Measurements from ENCODE around the gene CFAP97D2.
A peak's percentile ranks its signal among the peaks of the same experiment; 100 is the strongest.
"Not testable (repeated sequence)": the region's sequence is repeated elsewhere in the genome, so short reads cannot be mapped to it uniquely, and the experiment has no call there.

Gene CFAP97D2

DNA sequence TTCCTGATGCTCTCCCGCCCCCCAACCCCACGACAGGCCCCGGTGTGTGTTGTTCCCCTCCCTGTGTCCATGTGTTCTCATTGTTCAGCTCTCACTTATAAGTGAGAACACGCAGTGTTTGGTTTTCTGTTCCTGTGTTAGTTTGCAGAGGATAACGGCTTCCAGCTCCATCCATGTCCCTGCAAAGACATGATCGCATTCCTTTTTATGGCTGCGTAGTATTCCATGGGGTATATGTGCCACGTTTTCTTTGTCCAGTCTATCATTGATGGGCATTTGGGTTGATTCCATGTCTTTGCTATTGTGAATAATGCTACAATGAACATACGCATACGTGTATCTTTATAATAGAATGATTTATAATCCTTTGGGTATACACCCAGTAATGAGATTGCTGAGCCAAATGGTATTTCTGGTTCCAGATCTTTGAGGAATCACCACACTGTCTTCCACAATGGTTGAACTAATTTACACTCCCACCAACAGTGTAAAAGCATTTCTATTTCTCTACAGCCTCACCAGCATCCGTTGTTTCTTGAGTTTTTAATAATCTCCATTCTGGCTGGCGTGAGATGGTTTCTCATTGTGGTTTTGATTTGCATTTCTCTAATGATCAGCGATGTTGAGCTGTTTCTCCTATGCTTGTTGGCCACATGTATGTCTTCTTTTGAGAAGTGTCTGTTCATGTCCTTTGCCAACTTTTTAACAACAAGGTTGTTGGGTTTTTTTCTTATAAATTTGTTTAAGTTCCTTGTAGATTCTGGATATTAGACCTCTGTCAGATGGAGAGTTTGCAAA is 20.0 kb upstream of the CFAP97D2 start:
- not testable (repeated sequence) for DNase-seq (ENCODE audit: low read depth in 2 of 2)

DNA sequence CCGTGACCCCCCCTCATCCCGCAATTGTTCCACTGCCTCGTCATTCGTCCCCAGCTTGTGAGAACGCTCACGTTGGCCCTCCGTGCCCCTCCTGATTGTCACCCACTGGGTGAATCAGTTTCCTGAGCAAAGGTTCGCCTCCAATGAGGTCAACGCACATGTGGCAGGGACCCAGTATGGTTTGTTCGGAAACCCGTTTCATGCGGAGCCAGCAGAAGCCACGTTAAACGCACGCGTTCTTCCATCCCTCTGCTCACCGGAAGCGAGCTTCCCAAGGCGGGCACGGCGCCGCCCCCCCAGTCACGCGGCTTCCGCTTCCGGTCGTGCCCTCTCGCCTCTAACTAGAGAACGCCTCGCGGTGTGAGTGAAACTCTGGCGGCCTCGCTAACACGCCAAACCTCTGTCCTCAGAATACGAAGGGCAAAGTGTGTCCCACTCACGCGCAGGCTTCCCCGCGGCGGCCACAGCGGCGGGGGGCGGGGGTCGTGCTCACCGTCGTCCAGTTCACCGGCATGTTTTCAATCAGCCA is 18.0 kb upstream of the CFAP97D2 start:
- no peak for DNase-seq (ENCODE audit: low read depth in 2 of 2)

DNA sequence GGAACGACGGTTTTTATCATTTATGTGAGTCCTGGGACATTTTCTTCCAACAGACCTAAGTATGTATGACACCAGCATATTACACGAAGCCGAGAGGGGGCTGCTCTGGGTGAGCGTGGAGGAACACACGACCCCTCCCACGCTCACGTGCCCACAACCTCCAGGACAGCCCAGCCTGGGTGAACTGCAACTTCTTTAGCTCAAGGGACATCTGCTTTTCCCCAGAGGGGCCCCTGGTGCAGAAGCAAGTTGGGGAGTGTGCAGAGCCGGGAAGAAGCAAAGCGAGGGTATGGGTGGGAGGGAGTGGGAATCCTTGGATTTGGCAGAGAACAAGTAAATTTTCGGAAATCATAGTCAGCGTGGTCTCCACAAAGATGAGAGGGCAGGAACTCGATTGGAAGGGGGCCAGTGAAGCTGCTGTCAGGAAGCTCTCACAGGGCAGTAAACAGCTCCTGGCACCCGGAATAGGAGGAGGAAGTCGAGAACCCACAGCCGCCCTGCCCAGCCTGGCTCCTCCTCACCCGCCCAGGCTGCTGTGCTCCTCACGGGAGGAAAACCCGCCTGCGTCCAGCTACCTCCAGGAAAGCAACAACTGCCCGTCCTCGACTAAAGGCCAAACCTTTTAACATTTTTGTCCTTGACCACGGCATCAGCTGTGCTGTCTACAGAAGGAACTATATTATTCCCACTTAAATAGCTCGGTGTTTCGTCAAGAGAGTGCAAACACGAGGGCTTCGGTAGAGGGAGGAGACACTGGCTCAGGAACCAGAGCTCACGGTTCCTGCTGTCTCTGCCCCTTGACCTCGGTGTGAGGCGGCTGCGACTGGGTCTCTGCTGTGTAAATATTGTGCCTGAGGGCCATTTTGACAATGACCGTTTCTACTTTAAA is 17.2 kb upstream of the CFAP97D2 start:
- peak in 1 of 2 experiments; percentile 40 for DNase-seq (ENCODE audit: low read depth in 2 of 2)

DNA sequence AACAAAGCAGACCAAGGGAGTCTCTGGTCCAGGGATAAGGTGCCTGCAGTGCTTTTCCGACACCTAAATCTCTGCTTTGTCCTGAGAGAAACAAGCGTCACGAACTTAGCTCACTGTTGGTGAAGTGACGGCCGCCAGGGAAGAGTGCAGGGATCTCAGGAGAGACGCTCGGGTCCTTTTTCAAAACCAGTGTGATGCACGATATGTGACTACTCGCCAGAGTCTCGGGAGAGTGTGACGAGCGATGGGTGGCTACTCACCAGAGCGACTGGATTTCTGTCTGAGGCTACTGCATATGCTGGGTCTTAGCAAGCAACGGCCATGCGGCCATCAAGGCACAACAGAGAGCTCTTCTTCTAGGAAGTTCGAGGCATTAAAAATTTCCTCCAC is 16.5 kb upstream of the CFAP97D2 start:
- no peak for DNase-seq (ENCODE audit: low read depth in 2 of 2)

DNA sequence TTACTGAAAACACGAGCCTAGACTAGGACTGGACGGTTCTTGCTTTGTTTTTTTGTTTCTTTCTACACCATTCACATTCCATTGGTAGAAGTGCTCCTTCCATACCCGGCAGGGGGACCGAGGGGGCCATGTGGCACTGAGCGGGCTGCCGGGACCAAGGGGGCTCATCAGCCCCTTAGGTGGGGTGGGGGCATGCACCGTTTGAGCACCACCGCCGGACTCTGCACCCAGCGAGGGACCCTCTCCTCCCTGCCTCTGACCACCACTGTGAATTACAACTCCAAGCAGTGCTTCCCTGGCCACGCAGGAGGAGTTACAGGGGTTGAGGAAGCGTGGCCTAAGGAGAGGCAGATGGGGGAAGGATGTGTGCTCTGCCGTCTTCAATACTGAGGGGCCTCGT is 15.0 kb upstream of the CFAP97D2 start:
- DNase-seq (ENCODE audit: low read depth in 2 of 2) = no peak

DNA sequence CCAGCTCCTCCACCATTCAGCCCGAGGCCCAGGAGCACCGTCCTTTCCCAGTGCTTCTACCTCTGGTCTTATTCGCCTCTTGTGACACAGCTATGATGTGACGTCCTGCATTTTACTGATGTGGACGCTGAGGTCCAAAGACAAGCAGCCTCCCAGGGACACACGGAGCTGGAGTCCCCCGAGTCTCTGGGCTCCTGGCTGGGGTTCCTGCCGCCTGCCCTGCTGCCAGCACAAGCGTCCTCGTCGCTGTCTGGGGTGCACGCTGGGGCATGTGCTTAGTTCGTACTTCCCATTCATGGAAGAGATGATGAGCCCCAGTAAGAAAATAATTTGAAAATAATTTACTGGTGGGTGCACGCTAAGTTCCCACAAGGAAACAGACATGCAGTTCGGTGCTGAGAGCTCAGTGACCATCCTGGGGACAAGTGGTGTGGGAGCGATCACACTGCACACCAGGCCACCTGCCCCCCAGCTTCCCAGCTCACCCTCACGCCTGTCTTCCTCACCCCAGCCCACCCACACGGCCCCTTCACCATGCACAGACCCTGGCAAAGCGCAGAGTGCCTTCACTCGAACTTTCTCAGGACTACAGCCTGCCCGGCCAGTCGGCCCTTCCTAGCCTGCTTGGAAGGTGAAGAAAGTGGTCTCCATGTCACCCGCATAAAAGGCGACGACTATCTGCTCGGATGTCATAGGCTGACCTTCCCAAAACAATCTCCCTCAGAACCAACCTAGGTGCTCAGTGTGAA is 14.2 kb upstream of the CFAP97D2 start:
- DNase-seq (ENCODE audit: low read depth in 2 of 2) = no peak

DNA sequence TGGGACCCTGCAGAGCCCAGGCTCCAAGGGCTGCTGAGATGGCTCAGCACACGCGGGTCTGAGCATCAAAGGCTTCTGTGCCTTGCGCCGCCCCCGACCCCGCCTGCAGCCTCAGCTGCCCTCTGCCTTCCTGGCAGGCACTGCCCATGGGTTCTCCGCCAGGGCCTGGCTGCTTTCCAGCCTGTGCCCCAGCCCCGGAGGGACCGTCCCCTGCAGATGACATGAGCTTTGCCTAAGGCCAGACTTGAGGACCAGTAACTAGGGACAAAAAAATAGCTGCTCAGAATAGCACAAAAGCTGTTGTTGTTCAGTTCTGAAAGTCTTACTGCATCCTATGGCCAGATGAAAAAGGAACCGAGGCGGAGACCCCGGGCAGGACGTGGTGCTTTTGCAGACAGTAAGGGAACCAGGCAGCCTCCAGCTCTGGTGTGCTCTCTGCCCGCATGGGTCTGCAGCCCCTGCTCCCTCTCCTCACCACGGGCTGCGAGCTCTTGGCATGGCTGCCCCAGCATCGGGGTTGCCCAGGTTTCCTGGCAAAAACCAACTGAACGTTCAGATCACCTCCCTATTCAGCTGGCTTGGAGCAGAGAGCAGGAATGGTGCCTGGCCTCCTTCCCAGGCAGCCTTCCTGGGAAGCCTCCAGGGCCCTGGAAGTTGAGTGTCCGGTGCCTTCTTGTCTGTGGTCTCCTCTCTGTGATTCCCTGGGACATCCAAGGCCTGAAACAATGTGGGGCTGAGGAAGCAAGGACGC is 12.5 kb upstream of the CFAP97D2 start:
- DNase-seq (ENCODE audit: low read depth in 2 of 2) = no peak

DNA sequence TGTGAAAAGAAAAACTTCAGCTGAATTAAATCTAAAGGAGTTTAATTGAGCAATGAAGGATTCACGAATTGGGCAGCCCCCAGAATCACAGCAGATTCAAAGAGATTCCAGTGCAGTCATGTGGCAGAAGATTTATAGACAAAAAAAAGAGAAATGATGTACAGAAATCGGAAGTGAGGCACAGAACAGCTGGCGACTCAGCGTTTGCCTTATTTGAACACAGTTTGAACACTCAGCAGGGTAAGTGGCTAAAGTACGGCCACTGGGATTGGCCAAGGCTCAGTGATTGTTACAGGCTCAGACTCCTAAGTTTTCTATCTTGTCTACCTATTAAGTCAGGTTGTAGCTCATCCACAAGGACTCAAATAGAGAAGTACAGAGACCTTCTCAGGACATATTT is 11.6 kb upstream of the CFAP97D2 start:
- no peak for DNase-seq (ENCODE audit: low read depth in 2 of 2)

DNA sequence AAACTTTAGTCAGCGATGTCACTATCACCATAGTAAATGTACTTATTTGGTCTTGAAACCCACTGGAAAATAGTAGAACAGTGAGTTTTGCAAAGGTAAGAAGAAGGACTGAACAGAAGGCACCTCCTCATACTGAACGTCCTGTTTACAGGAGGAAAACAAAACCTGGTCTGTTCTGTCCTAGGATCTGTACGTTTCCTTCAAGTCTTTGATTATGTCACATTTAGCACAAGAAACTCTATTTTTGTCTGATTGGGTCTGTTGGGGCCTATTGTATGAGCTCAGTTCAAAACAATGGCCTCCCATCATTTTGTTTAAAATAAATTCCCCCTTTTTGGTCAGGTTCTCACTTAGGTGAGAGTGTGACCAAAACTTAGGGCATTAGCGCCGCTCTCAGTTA is 11.2 kb upstream of the CFAP97D2 start:
- no peak for DNase-seq (ENCODE audit: low read depth in 2 of 2)

DNA sequence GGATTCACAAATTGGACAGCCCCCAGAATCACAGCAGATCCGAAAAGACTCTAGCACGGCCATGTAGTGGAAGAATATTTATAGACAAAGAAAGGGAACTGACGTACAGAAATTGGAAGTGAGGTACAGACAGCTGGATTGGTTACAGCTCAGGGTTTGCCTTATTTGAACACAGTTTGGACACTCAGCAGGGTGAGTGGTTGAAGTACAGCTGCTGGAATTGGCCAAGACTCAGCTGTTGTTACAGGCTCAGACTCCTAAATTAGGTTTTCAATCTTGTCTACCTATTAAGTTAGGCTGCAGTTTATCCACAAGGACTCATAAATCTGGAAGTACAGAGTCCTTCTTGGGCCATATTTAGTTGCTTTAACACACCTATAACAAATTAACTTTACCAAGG is 5.8 kb upstream of the CFAP97D2 start:
- no peak for DNase-seq (ENCODE audit: low read depth in 2 of 2)

DNA sequence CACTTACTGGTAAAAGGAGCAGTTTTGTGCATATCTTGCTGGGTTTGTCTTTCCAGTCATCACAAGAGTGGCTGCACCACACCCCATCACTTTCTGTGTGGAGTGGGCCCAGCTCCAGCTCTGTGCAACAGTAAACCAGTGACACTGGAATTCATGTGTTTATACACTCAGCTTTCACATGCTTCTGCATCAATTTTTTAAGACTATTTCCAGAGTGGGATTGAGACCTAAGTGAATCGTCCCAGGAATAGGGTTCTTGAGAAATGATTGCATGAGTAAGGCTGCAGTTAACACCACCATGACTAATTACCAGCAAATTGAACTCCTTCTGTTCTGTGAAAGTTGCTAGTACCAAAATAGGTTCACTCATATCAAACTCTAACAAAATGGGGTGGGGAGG is 5.3 kb upstream of the CFAP97D2 start:
- DNase-seq (ENCODE audit: low read depth in 2 of 2) = no peak

DNA sequence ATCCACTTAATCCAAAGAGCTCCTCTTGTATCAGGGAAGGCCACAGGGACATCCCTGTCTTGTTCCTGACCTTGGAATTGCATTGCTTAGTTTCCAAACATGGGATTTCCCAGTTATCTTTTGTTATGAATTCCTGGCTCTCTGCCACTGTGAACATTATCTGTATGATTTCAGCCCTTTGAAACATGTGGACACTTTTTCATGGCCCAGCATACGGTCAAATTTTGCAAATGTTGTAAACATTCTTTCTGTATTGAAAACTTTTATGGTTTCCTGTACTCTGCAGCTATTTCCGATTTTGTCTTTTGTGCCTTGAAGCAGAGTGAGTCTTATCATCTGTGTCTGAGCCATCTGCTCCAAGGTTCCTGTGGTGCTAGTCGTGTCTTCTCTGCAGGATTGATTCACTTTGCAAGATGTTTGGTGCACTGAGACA is 4.5 kb upstream of the CFAP97D2 start:
- DNase-seq (ENCODE audit: low read depth in 2 of 2) = no peak

DNA sequence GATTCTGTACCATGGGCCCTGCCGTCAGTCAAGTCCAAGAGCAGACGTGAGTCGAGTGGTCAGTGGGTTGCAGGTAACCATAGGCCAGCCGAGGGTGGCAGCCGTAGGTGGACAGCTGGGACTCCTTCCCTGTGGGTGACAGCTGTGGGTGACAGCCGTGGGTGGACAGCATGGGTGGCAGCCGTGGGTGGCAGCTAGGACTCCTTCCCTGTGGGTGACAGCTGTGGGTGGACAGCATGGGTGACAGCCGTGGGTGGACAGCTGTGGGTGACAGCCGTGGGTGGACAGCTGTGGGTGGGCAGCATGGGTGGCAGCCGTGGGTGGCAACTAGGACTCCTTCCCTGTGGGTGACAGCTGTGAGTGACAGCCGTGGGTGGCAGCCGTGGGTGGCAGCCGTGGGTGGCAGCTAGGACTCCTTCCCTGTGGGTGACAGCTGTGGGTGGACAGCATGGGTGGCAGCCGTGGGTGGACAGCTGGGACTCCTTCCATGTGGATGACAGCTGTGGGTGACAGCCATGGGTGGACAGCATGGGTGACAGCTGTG is 2.6 kb upstream of the CFAP97D2 start:
- not testable (repeated sequence) for DNase-seq (ENCODE audit: low read depth in 2 of 2)

DNA sequence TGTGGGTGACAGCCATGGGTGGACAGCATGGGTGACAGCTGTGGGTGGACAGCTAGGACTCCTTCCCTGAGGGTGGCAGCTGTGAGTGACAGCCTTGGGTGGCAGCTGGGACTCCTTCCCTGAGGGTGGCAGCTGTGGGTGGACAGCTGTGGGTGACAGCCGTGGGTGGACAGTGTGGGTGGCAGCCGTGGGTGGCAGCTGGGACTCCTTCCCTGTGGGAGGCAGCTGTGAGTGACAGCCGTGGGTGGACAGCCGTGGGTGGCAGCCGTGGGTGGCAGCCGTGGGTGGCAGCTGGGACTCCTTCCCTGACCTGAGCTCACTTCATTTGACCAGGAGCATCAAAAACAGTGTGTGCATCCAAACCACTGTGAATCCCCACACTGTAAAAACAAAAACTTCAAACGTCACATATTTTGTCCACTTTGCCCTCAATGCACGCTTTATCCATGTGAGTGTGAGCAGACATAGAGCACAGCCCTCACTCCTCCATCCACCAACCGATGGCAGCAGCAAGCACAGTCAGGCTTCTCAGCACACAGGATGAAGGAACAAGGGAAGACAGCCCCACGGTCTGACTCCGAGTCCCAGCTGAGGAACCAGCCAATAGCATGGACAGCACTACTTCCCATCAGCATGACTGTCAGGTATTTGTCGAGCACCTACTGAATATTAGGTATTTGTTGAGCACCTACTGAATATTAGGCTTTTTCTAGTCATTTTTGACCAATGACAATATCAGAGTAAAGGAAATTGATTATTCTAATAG is 1.6 kb upstream of the CFAP97D2 start:
- no peak for DNase-seq (ENCODE audit: low read depth in 2 of 2)

DNA sequence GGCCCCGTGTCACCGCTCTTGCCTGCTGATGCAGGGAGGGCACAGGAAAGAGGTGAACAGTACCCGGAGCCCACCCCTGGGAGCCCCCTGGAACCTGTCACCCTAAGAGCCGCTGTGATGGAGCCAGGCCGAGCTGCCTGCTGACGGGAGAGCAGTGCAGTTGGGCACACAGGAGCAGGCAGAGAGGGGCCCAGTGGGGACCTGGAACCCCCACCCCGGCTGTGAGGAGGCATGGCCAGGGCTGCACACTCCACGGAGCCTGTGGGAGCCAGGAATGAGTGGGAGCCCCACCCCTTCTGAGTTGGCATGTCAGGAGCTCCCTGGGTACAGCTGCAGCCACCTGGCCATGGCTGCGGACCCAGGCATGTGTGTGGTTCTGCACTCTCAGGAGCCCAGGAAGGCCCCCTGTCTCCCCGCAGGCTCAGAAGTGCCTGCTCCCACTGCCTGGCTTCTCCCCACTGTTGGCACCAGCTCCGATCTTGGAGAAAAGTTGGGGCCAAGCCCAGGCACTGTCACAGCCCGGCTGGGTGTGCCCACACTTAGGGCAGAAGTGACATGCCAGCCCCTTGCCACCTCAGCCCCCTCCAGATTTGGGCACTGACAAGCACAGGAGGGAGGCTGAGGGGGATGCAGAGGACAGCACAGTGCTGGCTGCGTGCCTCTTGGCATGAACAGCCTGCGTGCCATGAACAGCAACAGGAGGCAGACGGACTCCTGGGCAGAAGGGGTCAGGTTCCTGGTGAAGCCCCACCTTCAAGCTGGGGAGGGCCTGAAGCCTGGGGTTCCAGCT is 6.3 kb downstream of the CFAP97D2 start:
- no peak for DNase-seq (ENCODE audit: low read depth in 2 of 2)

DNA sequence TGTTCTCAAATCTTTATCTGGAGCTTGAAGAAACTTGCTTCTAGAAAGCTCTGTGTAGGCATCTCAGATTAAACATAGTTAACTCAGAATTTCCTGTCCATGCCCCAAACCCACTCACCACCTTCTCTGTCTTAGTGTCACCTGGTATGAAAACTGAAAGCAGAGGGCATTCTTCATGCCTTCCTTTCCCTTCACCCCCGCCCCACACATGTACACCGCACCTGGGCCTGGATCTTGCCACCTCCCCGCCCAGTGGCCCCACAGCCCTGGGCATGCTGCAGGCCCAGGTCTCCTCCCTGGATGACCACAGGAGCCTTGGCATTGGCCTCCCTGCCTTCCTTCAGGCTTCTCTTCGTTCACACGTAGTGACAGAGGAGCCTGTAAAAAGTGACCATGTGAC is 15.8 kb downstream of the CFAP97D2 start:
- DNase-seq (ENCODE audit: low read depth in 2 of 2) = no peak

DNA sequence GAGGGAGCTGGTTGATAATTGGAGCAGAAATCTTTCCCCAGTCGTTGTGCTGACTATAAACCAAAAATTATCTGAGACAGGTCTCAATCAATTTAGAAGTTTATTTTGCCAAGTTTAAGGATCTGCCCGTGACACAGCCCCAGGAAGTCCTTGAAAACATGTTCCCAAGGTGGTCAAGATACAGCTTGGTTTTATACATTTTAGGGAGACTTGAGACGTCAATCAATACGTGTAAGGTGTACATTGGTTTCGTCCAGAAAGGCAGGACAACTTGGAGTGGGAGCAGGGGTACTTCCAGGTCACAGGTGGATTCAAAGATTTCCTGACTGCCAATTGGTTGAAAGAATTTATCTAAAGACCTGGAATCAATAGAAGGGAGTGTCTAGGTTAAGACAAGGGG is 17.6 kb downstream of the CFAP97D2 start:
- no peak for DNase-seq (ENCODE audit: low read depth in 2 of 2)

DNA sequence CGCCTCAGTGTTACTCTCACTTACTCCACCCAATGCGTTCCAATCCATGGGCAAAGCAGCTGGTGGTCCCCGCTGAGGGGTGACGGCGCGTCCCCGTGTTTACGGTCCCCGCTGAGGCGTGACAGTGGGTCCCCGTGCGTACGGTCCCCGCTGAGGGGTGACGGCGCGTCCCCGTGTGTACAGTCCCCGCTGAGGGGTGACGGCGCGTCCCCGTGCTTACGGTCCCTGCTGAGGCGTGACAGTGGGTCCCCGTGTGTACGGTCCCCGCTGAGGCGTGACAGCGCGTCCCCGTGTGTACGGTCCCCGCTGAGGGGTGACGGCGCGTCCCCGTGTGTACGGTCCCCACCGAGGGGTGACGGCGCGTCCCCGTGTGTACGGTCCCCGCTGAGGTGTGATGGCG is 19.5 kb downstream of the CFAP97D2 start:
- DNase-seq (ENCODE audit: low read depth in 2 of 2) = no peak

DNA sequence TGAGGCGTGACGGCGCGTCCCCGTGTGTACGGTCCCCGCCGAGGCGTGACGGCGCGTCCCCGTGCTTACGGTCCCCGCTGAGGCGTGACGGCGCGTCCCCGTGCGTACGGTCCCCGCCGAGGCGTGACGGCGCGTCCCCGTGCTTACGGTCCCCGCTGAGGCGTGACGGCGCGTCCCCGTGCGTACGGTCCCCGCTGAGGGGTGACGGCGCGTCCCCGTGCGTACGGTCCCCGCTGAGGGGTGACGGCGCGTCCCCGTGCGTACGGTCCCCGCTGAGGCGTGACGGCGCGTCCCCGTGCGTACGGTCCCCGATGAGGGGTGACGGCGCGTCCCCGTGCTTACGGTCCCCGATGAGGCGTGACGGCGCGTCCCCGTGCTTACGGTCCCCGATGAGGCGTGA is 20.5 kb downstream of the CFAP97D2 start:
- not testable (repeated sequence) for DNase-seq (ENCODE audit: low read depth in 2 of 2)

Measured in stimulated activated CD4-positive, alpha-beta T cell treated with anti-CD3 and anti-CD28 coated beads, Interleukin-12 subunit alpha, Interleukin-12 subunit beta, amount 100 ng/mL, for 24 hours (primary cell).